K562 (cell line): ENCODE results near the gene ERAS. TPM values are rescaled to one million over a fixed set of nuclear protein-coding genes. Genes with fewer than 3 reads are reported as not detected.

Experiments used
- CGGBP1 ChIP-seq: fragments of 250-450 bp; sonication (Bioruptor Pico); IDR thresholded peaks from 2 replicates; pipeline ENCODE4 v1.9.0; 2021; ENCODE audit warnings: mild to moderate bottlenecking
- CXXC5 ChIP-seq: fragments of 250-450 bp; sonication (Bioruptor Pico); IDR thresholded peaks from 2 replicates; pipeline ENCODE4 v1.8.0; 2022; ENCODE audit warnings: inconsistent platforms, mild to moderate bottlenecking, moderate library complexity
- E2F1 ChIP-seq: sonication (generic); formaldehyde crosslinking; IDR thresholded peaks from 2 replicates; pipeline ENCODE4 v1.8.1; 2023; ENCODE audit warnings: mild to moderate bottlenecking, missing genetic modification reagents, moderate library complexity
- EP400 ChIP-seq: fragments of 450-650 bp; IDR thresholded peaks from 2 replicates; pipeline ENCODE4 v1.6.1; 2017; ENCODE audit warnings: antibody characterized with exemption, mild to moderate bottlenecking, moderate library complexity
- GTF2A2 ChIP-seq: IDR thresholded peaks from 2 replicates; pipeline ENCODE4 v1.6.1; 2016; ENCODE audit warnings: mild to moderate bottlenecking, missing genetic modification characterization, missing compliant biosample characterization
- GTF2E2 ChIP-seq: fragments of 200-800 bp; sonication (Bioruptor generic); IDR thresholded peaks from 2 replicates; pipeline ENCODE4 v1.6.1; 2016; ENCODE audit warnings: missing genetic modification characterization, missing compliant biosample characterization
- NEUROD1 ChIP-seq: fragments of 150-350 bp; IDR thresholded peaks from 2 replicates; pipeline ENCODE4 v1.6.1; 2014; ENCODE audit warnings: borderline replicate concordance, low read length, low read depth; ENCODE audit not compliant: partially characterized antibody
- NFE2L1 ChIP-seq: fragments of 450-650 bp; IDR thresholded peaks from 2 replicates; pipeline ENCODE4 v1.6.1; 2016; ENCODE audit warnings: missing genetic modification characterization, low read depth, mild to moderate bottlenecking, missing compliant biosample characterization, moderate library complexity, borderline replicate concordance
- NR2C2 ChIP-seq, 2 experiments: fragments of 200-800 bp in 1 of 2; sonication (Bioruptor generic) in 1 of 2; sonication (generic) in 1 of 2; formaldehyde crosslinking in 1 of 2; IDR thresholded peaks; 2 replicates each; pipeline versions ENCODE4 v1.6.1 to v1.8.0; 2016 to 2022; ENCODE audit warnings: mild to moderate bottlenecking in 1 of 2, missing compliant biosample characterization in 1 of 2, missing genetic modification characterization in 1 of 2, missing genetic modification reagents in 1 of 2
- PTTG1 ChIP-seq: fragments of 450-650 bp; IDR thresholded peaks from 2 replicates; pipeline ENCODE4 v1.6.1; 2016; ENCODE audit warnings: low read depth, mild to moderate bottlenecking, missing genetic modification characterization, missing compliant biosample characterization
- RFX1 ChIP-seq: fragments of 450-650 bp; IDR thresholded peaks from 2 replicates; pipeline ENCODE4 v1.6.1; 2016; ENCODE audit warnings: mild to moderate bottlenecking, moderate library complexity
- SETDB1 ChIP-seq: IDR thresholded peaks from one replicate; pipeline ENCODE4 v1.6.1; 2012; ENCODE audit warnings: low read length, control low read depth, inconsistent platforms
- SMARCC2 ChIP-seq: fragments of 450-650 bp; IDR thresholded peaks from 2 replicates; pipeline ENCODE4 v1.6.1; 2017; ENCODE audit warnings: antibody characterized with exemption, moderate library complexity, mild to moderate bottlenecking, low read depth
- SRSF3 ChIP-seq: fragments of 200-400 bp; formaldehyde crosslinking; IDR thresholded peaks from 2 replicates; pipeline ENCODE4 v1.6.1; 2016; ENCODE audit warnings: mild to moderate bottlenecking, low read length, moderate library complexity; ENCODE audit not compliant: insufficient read depth
- SRSF9 ChIP-seq: fragments of 200-400 bp; formaldehyde crosslinking; IDR thresholded peaks from 2 replicates; pipeline ENCODE4 v1.6.1; 2017; ENCODE audit warnings: low read depth, low read length, borderline replicate concordance
- TEAD4 ChIP-seq, 2 experiments: sonication (generic) in 1 of 2; formaldehyde crosslinking in 1 of 2; IDR thresholded peaks; 2 replicates each; pipeline versions ENCODE4 v1.6.1 to v1.8.0; 2012 to 2022; ENCODE audit warnings: borderline replicate concordance in 1 of 2, inconsistent platforms in 1 of 2, low read length in 1 of 2, mild to moderate bottlenecking in 1 of 2, missing genetic modification reagents in 1 of 2
- THAP12 ChIP-seq: fragments of 250-450 bp; sonication (Bioruptor Pico); IDR thresholded peaks from 2 replicates; pipeline ENCODE4 v1.9.0; 2021; ENCODE audit warnings: mild to moderate bottlenecking, inconsistent platforms
- TRIM24 ChIP-seq, 2 experiments: fragments of 450-650 bp; IDR thresholded peaks; 2 replicates each; pipeline ENCODE4 v1.6.1; 2016
- ZBTB12 ChIP-seq: fragments of 250-450 bp; sonication (Bioruptor Pico); IDR thresholded peaks from 2 replicates; pipeline ENCODE4 v1.4.0; 2020
- ZFP91 ChIP-seq: sonication (generic); formaldehyde crosslinking; IDR thresholded peaks from 2 replicates; pipeline ENCODE4 v1.8.0; 2022; ENCODE audit warnings: mild to moderate bottlenecking, missing genetic modification reagents
- ZNF644 ChIP-seq: fragments of 200-800 bp; sonication (Bioruptor generic); IDR thresholded peaks from 2 replicates; pipeline ENCODE4 v1.6.1; 2016; ENCODE audit warnings: low read depth, missing genetic modification characterization, missing compliant biosample characterization
- polyA plus RNA-seq, 8 experiments: library from polyadenylated mRNA; depleted of rRNA in 4 of 8; stranded (reverse) in 5 of 8; unstranded in 3 of 8; fragments of >200 nt; fragmentation: Nextera tagmentation in 2 of 8; fragmentation: Illumina TruSeq in 1 of 8; extraction: Ambion mirVana in 2 of 8; extraction: Trizol in 1 of 8; gene quantifications; 2 replicates each; pipeline versions ENCODE4 v1.2.1 to v1.2.3, GENCODE V29; 2011 to 2014; ENCODE audit warnings: inconsistent platforms in 1 of 8, missing spikeins in 1 of 8
- total RNA-seq, 7 experiments: library from RNA; depleted of rRNA in 6 of 7; stranded (reverse); fragments of >200 nt in 6 of 7; fragmentation: Illumina TruSeq in 2 of 7; extraction: Trizol in 2 of 7; gene quantifications; 2 replicates each; pipeline versions ENCODE4 v1.2.1 to v1.2.3, GENCODE V29; 2011 to 2021; ENCODE audit warnings: low replicate concordance in 1 of 7

The ERAS gene
- total and polyA plus RNA-seq, 9 of the 15 experiments (the other 6 are each of a cell fraction or from before 2014, with no cell fraction given) = 0.07 to 0.12 TPM; not detected in 7

- TF ChIP-seq ZNF644 = no peak
- TF ChIP-seq SETDB1 = no peak
- no peak; the same call in 1 of the 2 replicates for TF ChIP-seq E2F1
- no peak for TF ChIP-seq GTF2E2
- no peak for TF ChIP-seq CGGBP1
- TF ChIP-seq NEUROD1 = no peak
- TF ChIP-seq TRIM24 (IDR thresholded peaks at IDR 0.05) = no peak
- no peak for TF ChIP-seq EP400
- TF ChIP-seq NR2C2 (CRISPR knock-in tag; IDR thresholded peaks at IDR 0.05) = no peak
- no peak for TF ChIP-seq NR2C2 (tag; IDR thresholded peaks at IDR 0.05)
- no peak for TF ChIP-seq SRSF9
- TF ChIP-seq ZFP91 (CRISPR knock-in tag) = no peak
- TF ChIP-seq ZBTB12 (CRISPR knock-in tag) = no peak
- TF ChIP-seq PTTG1 (tag) = no peak
- TF ChIP-seq RFX1 = no peak
- no peak for TF ChIP-seq SRSF3
- peak; percentile 87 for TF ChIP-seq CXXC5 (CRISPR knock-in tag)
- TF ChIP-seq TEAD4 (IDR thresholded peaks at IDR 0.05; ENCODE audit: low read length) = peak; percentile 70
- no peak for TF ChIP-seq TEAD4 (CRISPR knock-in tag; IDR thresholded peaks at IDR 0.05; ENCODE audit: borderline replicate concordance)
- 0 out of 2 replicates have a peak, but pooled peaks have one; percentile 16 for TF ChIP-seq THAP12 (CRISPR knock-in tag)
- TF ChIP-seq GTF2A2 (tag) = no peak
- TF ChIP-seq SMARCC2 = no peak
- no peak for TF ChIP-seq NFE2L1 (tag)
Measured at GRCh38 chrX:48785540-48786214, 40.6 kb upstream of the ERAS start (continued).
